ENCODE data around the gene PLEKHA8. TPM values are rescaled to one million over a fixed set of nuclear protein-coding genes. Genes with fewer than 3 reads are reported as not detected.
A peak's percentile ranks its signal among the peaks of the same experiment; 100 is the strongest.

The PLEKHA8 gene
- total RNA-seq, 2 experiments from 2014 or later, result 16.8 to 17.1 TPM

DNA sequence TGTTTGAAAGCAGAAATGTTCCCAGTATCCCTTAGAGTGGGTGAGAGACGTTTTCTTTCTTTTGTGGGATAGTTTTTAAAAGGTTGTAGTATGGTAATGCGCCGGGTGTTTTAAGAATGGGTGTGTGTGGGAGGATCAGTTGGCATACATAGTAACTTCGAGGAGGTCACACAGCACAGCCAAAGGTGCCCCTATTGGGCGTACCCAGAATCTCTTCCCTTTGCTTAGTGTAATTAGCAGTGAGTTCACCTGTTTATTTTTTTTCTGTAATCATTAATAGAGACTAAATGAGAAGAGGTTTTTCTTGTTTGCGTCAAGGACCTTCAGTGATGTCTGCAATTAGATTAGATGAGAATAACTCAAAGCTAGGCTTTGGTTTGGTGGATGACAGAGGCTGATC, 1.5 kb downstream of the PLEKHA8 start:
- H3K27me3 Mint-ChIP-seq, result no peaks in the 10 kb centered on the region
- DNase-seq, result peak; percentile 43
- H3K27ac Mint-ChIP-seq, result no peak overlapping the region
- ATAC-seq, result no peak
- CTCF ChIA-PET, result interaction anchor here (1.0 to 4.8 kb wide), 3 partner anchors 16 to 152 kb away, joined by 3 to 30 read pairs (median 4); no protein-coding TSS in a partner anchor
- TF ChIP-seq, protein P1, sequence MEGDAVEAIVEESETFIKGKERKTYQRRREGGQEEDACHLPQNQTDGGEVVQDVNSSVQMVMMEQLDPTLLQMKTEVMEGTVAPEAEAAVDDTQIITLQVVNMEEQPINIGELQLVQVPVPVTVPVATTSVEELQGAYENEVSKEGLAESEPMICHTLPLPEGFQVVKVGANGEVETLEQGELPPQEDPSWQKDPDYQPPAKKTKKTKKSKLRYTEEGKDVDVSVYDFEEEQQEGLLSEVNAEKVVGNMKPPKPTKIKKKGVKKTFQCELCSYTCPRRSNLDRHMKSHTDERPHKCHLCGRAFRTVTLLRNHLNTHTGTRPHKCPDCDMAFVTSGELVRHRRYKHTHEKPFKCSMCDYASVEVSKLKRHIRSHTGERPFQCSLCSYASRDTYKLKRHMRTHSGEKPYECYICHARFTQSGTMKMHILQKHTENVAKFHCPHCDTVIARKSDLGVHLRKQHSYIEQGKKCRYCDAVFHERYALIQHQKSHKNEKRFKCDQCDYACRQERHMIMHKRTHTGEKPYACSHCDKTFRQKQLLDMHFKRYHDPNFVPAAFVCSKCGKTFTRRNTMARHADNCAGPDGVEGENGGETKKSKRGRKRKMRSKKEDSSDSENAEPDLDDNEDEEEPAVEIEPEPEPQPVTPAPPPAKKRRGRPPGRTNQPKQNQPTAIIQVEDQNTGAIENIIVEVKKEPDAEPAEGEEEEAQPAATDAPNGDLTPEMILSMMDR (IDR thresholded peaks at IDR 0.05), result no peak
- peaks cover 15% of the 10 kb centered on the region for H3K4me1 Mint-ChIP-seq (ENCODE audit: low read depth)
- POLR2A ChIA-PET, result interaction anchor here (1.2 kb wide), 1 partner anchor 24 kb away, joined by 5 read pairs; no protein-coding TSS in a partner anchor
- H3K36me3 Mint-ChIP-seq (ENCODE audit: low read depth), result peaks cover 6% of the 10 kb centered on the region
- H3K9me3 Mint-ChIP-seq, result no peaks in the 10 kb centered on the region
- intact Hi-C loops (cut with micrococcal nuclease), result no loop called here
- no peak overlapping the region for H3K4me3 Mint-ChIP-seq

DNA sequence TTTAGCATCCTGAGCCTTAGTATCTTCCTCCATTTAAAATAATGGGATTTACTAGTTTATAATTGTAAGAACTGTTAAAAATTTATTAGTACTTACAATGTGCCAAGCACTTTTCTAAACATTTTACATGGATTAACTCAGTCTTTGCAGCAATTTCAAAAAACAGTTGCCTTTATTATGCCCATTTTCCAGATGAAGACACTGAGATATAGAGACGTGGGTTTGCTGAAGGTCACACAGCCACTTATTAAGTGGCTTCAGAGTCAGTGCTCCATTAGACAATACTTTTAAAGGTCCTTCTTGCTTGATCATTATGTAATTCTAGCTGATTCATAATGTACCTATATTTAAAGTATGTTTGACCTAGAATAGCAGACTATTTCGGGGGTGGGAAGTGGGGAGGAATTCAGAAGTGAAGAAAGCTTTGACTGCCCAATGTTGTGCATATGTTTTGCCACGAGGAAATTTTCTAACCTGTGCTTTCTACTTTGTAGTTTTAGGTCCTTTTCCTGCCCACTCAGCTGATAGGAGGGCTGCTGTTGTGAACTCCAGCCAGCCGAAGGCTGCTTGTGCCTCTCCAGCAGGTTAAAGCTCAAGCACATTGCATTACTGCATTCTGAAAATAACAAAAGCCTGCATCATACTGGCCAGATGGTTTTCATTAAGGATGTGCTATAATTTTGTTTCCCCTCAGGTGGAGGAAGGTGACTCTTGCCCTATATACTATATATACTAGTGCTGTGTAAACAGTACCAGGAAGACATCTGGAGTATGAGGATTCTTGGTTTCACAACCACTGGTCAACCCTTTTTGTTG, 4.3 kb downstream of the PLEKHA8 start:
- CTCF ChIA-PET, result interaction anchor here (0.9 kb wide), 1 partner anchor 29 kb away, joined by 3 read pairs; no protein-coding TSS in a partner anchor

DNA sequence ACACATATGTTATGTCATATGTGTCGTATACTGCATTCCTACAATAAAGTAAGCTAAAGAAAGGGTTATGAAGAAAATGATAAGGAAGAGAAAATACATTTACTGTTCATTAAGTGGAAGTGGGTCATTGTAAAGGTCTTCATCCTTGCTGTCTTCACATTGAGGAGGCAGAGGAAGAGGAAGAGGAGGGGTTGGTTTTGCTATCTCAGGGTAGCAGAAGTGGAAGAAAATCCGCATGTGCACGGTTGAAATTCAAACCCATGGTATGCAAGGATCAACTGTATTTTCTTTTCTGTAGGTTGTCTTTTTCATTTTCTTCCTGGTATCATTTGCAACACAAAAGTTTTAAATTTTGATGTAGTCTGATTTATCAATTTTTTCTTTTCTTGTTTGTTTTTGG, 6.3 kb downstream of the PLEKHA8 start:
- Mint-ChIP-seq H3K36me3 (ENCODE audit: low read depth) (peaks cover 4% of the 10 kb centered on the region), H3K4me3 (no peak overlapping the region), H3K9me3 (no peaks in the 10 kb centered on the region), H3K4me1 (ENCODE audit: low read depth) (peaks cover 7% of the 10 kb centered on the region), H3K27ac (no peak overlapping the region), H3K27me3 (no peaks in the 10 kb centered on the region)
- no peak for ATAC-seq
- ChIA-PET CTCF (interaction anchor here (0.9 kb wide), 1 partner anchor 76 kb away, joined by 3 read pairs; no protein-coding TSS in a partner anchor), POLR2A (no interaction called here)
- intact Hi-C loops (cut with micrococcal nuclease), result no loop called here
- TF ChIP-seq, protein P1 (IDR thresholded peaks at IDR 0.05), result no peak
- DNase-seq, result no peak

More for the DNA sequence above, 4.3 kb downstream of the PLEKHA8 start:
- TF ChIP-seq, protein P1 (IDR thresholded peaks at IDR 0.05), result no peak
- no peak for DNase-seq
- Mint-ChIP-seq H3K4me3 (no peak overlapping the region), H3K4me1 (ENCODE audit: low read depth) (peaks cover 4% of the 10 kb centered on the region), H3K36me3 (ENCODE audit: low read depth) (peaks cover 4% of the 10 kb centered on the region), H3K27ac (no peak overlapping the region), H3K9me3 (no peaks in the 10 kb centered on the region), H3K27me3 (no peaks in the 10 kb centered on the region)
- no peak for ATAC-seq
- intact Hi-C loops (cut with micrococcal nuclease), result no loop called here
- POLR2A ChIA-PET, result no interaction called here

DNA sequence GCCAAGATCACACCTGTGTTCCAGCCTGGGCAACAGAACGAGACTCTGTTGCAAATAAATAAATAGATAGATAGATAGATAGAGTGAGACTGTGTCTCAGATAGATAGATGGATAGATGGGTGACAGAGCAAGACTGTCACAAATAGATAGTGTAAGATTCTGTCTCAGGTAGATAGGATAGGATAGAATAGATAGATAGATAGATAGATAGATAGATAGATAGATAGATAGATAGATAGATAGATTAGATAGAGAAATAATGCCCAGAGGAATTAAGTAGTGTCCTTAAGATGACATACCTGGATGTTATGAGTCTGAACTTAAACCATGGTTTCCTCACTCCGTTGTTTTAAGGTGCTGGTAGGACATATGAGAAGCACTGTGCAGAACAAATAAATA, 8.0 kb downstream of the PLEKHA8 start:
- no peak overlapping the region for H3K27ac Mint-ChIP-seq
- CTCF ChIA-PET, result interaction anchor here (1.6 kb wide), 1 partner anchor 157 kb away, joined by 4 read pairs; no protein-coding TSS in a partner anchor

More for the DNA sequence above, 8.0 kb downstream of the PLEKHA8 start:
- intact Hi-C loops (cut with micrococcal nuclease), result no loop called here
- TF ChIP-seq, protein P1 (IDR thresholded peaks at IDR 0.05), result no peak
- ATAC-seq (no peak), DNase-seq (no peak)
- H3K27me3 Mint-ChIP-seq, result no peaks in the 10 kb centered on the region
- POLR2A ChIA-PET, result no interaction called here
- peaks cover 4% of the 10 kb centered on the region for H3K36me3 Mint-ChIP-seq (ENCODE audit: low read depth)
- H3K9me3 Mint-ChIP-seq, result no peaks in the 10 kb centered on the region
- peaks cover 14% of the 10 kb centered on the region for H3K4me1 Mint-ChIP-seq (ENCODE audit: low read depth)
- no peak overlapping the region for H3K4me3 Mint-ChIP-seq
